Measurements from ENCODE around the gene ACTN2.

The ACTN2 gene

DNA sequence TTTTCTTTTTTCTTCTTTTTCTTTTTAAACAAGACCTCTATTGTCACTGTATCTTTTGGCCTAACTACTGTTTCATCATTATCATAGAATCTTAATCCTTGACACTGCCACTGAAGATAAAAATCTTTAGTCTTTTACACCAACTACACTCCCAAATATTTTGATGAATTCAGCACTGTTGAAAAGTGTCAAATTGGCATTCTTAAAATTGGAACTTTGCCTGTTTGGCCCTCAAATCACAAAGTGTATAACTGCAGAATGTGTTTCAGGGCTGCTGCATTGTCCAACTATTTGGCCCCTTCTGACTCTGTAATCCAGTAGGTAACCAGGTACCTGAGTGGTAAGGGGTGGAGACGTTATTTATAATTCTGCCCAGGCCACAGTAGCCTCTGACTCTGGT, 34.3 kb downstream of the ACTN2 start:
- Histone ChIP-seq H3K9me3 (replicated peaks; ENCODE audit: low read length) (no peaks in the 10 kb centered on the region), H3K4me2 (ENCODE audit: low read length) (no peak overlapping the region), H3K4me1 (ENCODE audit: control insufficient read depth, insufficient read depth, low read length) (no peaks in the 10 kb centered on the region), H3K9ac (ENCODE audit: low read depth, low read length) (no peak overlapping the region), H3K4me3 (ENCODE audit: low read length) (no peak overlapping the region), H3K27me3 (ENCODE audit: control insufficient read depth, insufficient read depth, low read length) (no peaks in the 10 kb centered on the region), H3K36me3 (ENCODE audit: insufficient read depth, low read length) (no peaks in the 10 kb centered on the region)

DNA sequence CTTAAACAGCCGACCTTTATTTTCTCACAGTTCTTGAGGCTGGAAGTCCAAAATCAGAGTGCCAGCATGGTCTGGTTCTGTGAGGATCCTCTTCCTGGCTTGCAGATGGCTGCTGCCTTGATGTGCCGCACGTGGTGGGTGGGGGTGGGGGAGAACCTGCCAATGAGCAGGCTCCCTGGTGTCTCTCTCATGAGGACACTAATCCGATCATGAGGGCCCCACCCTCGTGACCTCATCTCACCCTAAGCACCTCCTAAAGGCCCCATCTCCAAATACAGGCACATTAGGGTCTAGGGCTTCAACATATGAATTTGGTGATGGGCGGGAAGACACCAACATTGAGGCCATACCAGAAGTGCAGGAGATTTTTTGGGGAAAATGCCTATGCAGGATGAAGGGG, 37.8 kb downstream of the ACTN2 start:
- no peak overlapping the region for H3K4me3 ChIP-seq (ENCODE audit: low read length)
- no peaks in the 10 kb centered on the region for H3K36me3 ChIP-seq (ENCODE audit: insufficient read depth, low read length)
- H3K4me1 ChIP-seq (ENCODE audit: control insufficient read depth, insufficient read depth, low read length): no peaks in the 10 kb centered on the region
- H3K4me2 ChIP-seq (ENCODE audit: low read length): no peak overlapping the region
- H3K27me3 ChIP-seq (ENCODE audit: control insufficient read depth, insufficient read depth, low read length): no peaks in the 10 kb centered on the region
- no peaks in the 10 kb centered on the region for H3K9me3 ChIP-seq (replicated peaks; ENCODE audit: low read length)
- H3K9ac ChIP-seq (ENCODE audit: low read depth, low read length): no peak overlapping the region

- Histone ChIP-seq H3K9ac (ENCODE audit: low read depth, low read length) (no peak overlapping the region), H3K4me1 (ENCODE audit: control insufficient read depth, insufficient read depth, low read length) (no peaks in the 10 kb centered on the region), H3K9me3 (replicated peaks; ENCODE audit: low read length) (no peaks in the 10 kb centered on the region), H3K4me2 (ENCODE audit: low read length) (no peak overlapping the region), H3K4me3 (ENCODE audit: low read length) (no peak overlapping the region), H3K27me3 (ENCODE audit: control insufficient read depth, insufficient read depth, low read length) (no peaks in the 10 kb centered on the region), H3K36me3 (ENCODE audit: insufficient read depth, low read length) (no peaks in the 10 kb centered on the region)
Measured at GRCh38 chr1:236724506-236724905, 38.2 kb downstream of the ACTN2 start.

- Histone ChIP-seq H3K9ac (ENCODE audit: low read depth, low read length) (no peak overlapping the region), H3K9me3 (replicated peaks; ENCODE audit: low read length) (no peaks in the 10 kb centered on the region), H3K4me2 (ENCODE audit: low read length) (no peak overlapping the region), H3K4me1 (ENCODE audit: control insufficient read depth, insufficient read depth, low read length) (no peaks in the 10 kb centered on the region), H3K36me3 (ENCODE audit: insufficient read depth, low read length) (no peaks in the 10 kb centered on the region), H3K4me3 (ENCODE audit: low read length) (no peak overlapping the region), H3K27me3 (ENCODE audit: control insufficient read depth, insufficient read depth, low read length) (no peaks in the 10 kb centered on the region)
Measured at GRCh38 chr1:236725668-236726067, 39.4 kb downstream of the ACTN2 start.

- Histone ChIP-seq H3K4me3 (ENCODE audit: low read length) (no peak overlapping the region), H3K27me3 (ENCODE audit: control insufficient read depth, insufficient read depth, low read length) (no peaks in the 10 kb centered on the region), H3K9me3 (replicated peaks; ENCODE audit: low read length) (no peaks in the 10 kb centered on the region), H3K36me3 (ENCODE audit: insufficient read depth, low read length) (no peaks in the 10 kb centered on the region), H3K9ac (ENCODE audit: low read depth, low read length) (no peak overlapping the region), H3K4me2 (ENCODE audit: low read length) (no peak overlapping the region), H3K4me1 (ENCODE audit: control insufficient read depth, insufficient read depth, low read length) (no peaks in the 10 kb centered on the region)
Measured at GRCh38 chr1:236727521-236727920, 41.2 kb downstream of the ACTN2 start.

DNA sequence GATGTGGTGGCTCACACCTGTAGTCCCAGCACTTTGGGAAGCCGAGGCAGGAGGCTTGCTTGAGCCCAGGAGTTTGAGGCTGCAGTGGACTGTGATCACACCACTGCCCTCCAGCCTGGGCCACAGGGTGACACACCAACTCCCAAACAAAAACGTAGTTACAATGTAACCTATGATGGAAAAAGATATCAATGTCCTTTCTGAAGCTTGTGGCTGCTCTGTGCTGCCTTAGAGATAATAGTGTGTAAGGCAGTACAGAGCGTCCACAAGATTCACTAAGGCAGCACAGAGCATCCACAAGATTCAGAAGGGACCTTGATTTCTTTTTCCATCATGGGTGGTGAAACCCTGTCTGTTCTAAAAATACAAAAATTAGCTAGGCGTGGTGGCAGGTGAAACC, 42.5 kb downstream of the ACTN2 start:
- Histone ChIP-seq H3K4me2 (ENCODE audit: low read length) (no peak overlapping the region), H3K9me3 (replicated peaks; ENCODE audit: low read length) (no peaks in the 10 kb centered on the region), H3K4me1 (ENCODE audit: control insufficient read depth, insufficient read depth, low read length) (no peaks in the 10 kb centered on the region), H3K36me3 (ENCODE audit: insufficient read depth, low read length) (no peaks in the 10 kb centered on the region), H3K27me3 (ENCODE audit: control insufficient read depth, insufficient read depth, low read length) (no peaks in the 10 kb centered on the region), H3K9ac (ENCODE audit: low read depth, low read length) (no peak overlapping the region), H3K4me3 (ENCODE audit: low read length) (no peak overlapping the region)

- no peaks in the 10 kb centered on the region for H3K27me3 ChIP-seq (ENCODE audit: control insufficient read depth, insufficient read depth, low read length)
- no peaks in the 10 kb centered on the region for H3K9me3 ChIP-seq (replicated peaks; ENCODE audit: low read length)
- H3K4me3 ChIP-seq (ENCODE audit: low read length): no peak overlapping the region
- no peak overlapping the region for H3K9ac ChIP-seq (ENCODE audit: low read depth, low read length)
- H3K4me1 ChIP-seq (ENCODE audit: control insufficient read depth, insufficient read depth, low read length): no peaks in the 10 kb centered on the region
- no peaks in the 10 kb centered on the region for H3K36me3 ChIP-seq (ENCODE audit: insufficient read depth, low read length)
- no peak overlapping the region for H3K4me2 ChIP-seq (ENCODE audit: low read length)
Measured at GRCh38 chr1:236733653-236734052, 47.4 kb downstream of the ACTN2 start.

DNA sequence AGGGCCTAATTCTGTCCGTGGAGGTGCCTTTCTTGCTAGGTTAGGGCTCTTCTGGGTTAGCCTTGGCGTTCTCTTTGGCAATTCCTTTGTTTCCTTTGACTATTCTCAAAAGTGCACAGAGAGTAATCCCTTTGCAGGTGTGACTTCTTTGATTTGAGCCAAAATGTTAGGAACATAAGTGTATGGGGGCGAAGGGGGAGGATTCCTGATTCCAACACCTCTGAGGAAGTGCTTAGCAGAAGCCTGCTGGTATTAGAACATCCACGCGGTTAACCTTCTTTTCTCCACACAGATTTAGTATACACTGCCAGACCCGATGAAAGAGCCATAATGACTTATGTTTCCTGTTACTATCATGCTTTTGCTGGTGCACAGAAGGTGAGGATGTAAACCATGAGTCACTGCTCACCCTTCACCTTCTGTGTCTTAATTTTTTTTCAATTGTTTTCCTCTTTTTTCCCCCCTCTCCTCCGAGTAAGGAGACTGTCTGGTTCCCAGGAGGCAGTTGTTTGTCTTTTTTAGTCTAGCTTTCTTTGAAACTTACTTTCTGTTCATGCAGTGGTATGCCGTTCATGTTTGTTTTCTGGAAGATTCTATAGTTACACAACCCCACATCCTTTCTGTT, 48.0 kb downstream of the ACTN2 start:
- H3K27me3 ChIP-seq (ENCODE audit: control insufficient read depth, insufficient read depth, low read length): no peaks in the 10 kb centered on the region
- H3K4me2 ChIP-seq (ENCODE audit: low read length): no peak overlapping the region
- no peak overlapping the region for H3K9ac ChIP-seq (ENCODE audit: low read depth, low read length)
- no peak overlapping the region for H3K4me3 ChIP-seq (ENCODE audit: low read length)
- H3K4me1 ChIP-seq (ENCODE audit: control insufficient read depth, insufficient read depth, low read length): no peaks in the 10 kb centered on the region
- H3K36me3 ChIP-seq (ENCODE audit: insufficient read depth, low read length): no peaks in the 10 kb centered on the region
- H3K9me3 ChIP-seq (replicated peaks; ENCODE audit: low read length): no peaks in the 10 kb centered on the region

- Histone ChIP-seq H3K4me2 (ENCODE audit: low read length) (no peak overlapping the region), H3K27me3 (ENCODE audit: control insufficient read depth, insufficient read depth, low read length) (no peaks in the 10 kb centered on the region), H3K9ac (ENCODE audit: low read depth, low read length) (no peak overlapping the region), H3K9me3 (replicated peaks; ENCODE audit: low read length) (no peaks in the 10 kb centered on the region), H3K36me3 (ENCODE audit: insufficient read depth, low read length) (no peaks in the 10 kb centered on the region), H3K4me3 (ENCODE audit: low read length) (no peak overlapping the region), H3K4me1 (ENCODE audit: control insufficient read depth, insufficient read depth, low read length) (no peaks in the 10 kb centered on the region)
Measured at GRCh38 chr1:236736761-236737160, 50.5 kb downstream of the ACTN2 start.

DNA sequence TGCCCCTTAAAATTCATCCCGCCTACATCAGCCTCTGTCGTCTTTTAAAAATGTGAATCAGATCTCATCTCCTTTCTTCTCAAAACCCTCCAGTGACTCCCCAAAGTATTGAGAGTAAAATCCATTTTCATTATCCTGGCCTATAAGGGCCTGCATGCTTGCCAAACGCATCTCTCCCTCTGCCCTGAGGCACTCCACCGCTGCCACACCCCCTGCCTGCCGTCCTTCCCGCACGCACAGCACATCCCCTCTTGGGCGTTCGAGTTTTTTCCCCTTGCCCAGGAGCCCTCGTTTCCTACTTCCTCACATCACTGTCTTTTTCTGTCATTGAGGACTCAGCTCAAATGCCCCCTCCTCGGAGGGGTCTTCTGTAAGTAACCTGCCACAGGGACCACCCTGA, 55.5 kb downstream of the ACTN2 start:
- no peaks in the 10 kb centered on the region for H3K27me3 ChIP-seq (ENCODE audit: control insufficient read depth, insufficient read depth, low read length)
- H3K4me1 ChIP-seq (ENCODE audit: control insufficient read depth, insufficient read depth, low read length): no peaks in the 10 kb centered on the region
- no peak overlapping the region for H3K9ac ChIP-seq (ENCODE audit: low read depth, low read length)
- H3K36me3 ChIP-seq (ENCODE audit: insufficient read depth, low read length): no peaks in the 10 kb centered on the region
- no peaks in the 10 kb centered on the region for H3K9me3 ChIP-seq (replicated peaks; ENCODE audit: low read length)
- no peak overlapping the region for H3K4me3 ChIP-seq (ENCODE audit: low read length)
- no peak overlapping the region for H3K4me2 ChIP-seq (ENCODE audit: low read length)

GRCh38 chr1:236742421-236743160, 56.3 kb downstream of the ACTN2 start:
- Histone ChIP-seq H3K9me3 (replicated peaks; ENCODE audit: low read length) (no peaks in the 10 kb centered on the region), H3K9ac (ENCODE audit: low read depth, low read length) (no peak overlapping the region), H3K4me2 (ENCODE audit: low read length) (no peak overlapping the region), H3K36me3 (ENCODE audit: insufficient read depth, low read length) (no peaks in the 10 kb centered on the region), H3K27me3 (ENCODE audit: control insufficient read depth, insufficient read depth, low read length) (no peaks in the 10 kb centered on the region), H3K4me1 (ENCODE audit: control insufficient read depth, insufficient read depth, low read length) (no peaks in the 10 kb centered on the region), H3K4me3 (ENCODE audit: low read length) (no peak overlapping the region)

GRCh38 chr1:236744533-236744932, 58.2 kb downstream of the ACTN2 start:
- H3K27me3 ChIP-seq (ENCODE audit: control insufficient read depth, insufficient read depth, low read length): no peaks in the 10 kb centered on the region
- no peak overlapping the region for H3K4me3 ChIP-seq (ENCODE audit: low read length)
- no peak overlapping the region for H3K9ac ChIP-seq (ENCODE audit: low read depth, low read length)
- no peak overlapping the region for H3K4me2 ChIP-seq (ENCODE audit: low read length)
- no peaks in the 10 kb centered on the region for H3K4me1 ChIP-seq (ENCODE audit: control insufficient read depth, insufficient read depth, low read length)
- no peaks in the 10 kb centered on the region for H3K36me3 ChIP-seq (ENCODE audit: insufficient read depth, low read length)
- H3K9me3 ChIP-seq (replicated peaks; ENCODE audit: low read length): no peaks in the 10 kb centered on the region

Data from skeletal muscle satellite cell (primary cell).